OCI-LY3 (cell line): ENCODE data around the gene MYO7A.
A peak's percentile ranks its signal among the peaks of the same experiment; 100 is the strongest.

Source experiments
- H2AFZ ChIP-seq: fragments of 200-600, 300-600 bp; shearing (Covaris generic); 2 replicates; pipeline ENCODE4 v1.6.0; 2014; ENCODE audit warnings: antibody characterized with exemption, low read depth, low read length
- H3K27ac ChIP-seq: fragments of 200-600, 300-600 bp; sonication (generic); 2 replicates; pipeline ENCODE4 v1.5.1; 2014; ENCODE audit warnings: mild to moderate bottlenecking, low read length, moderate library complexity, mixed read lengths
- H3K27me3 ChIP-seq: fragments of 200-600, 300-600 bp; sonication (generic); 2 replicates; pipeline ENCODE4 v1.6.1; 2014; ENCODE audit warnings: low read depth, low read length, mixed read lengths
- H3K36me3 ChIP-seq: fragments of 200-600, 300-600 bp; sonication (generic); replicated peaks from 2 replicates; pipeline ENCODE3; 2014; ENCODE audit warnings: low read depth, low read length, mixed read lengths
- H3K4me1 ChIP-seq: fragments of 300-600, 200-600 bp; sonication (generic); 2 replicates; pipeline ENCODE4 v1.6.1; 2014; ENCODE audit warnings: low read length, mixed read lengths
- H3K4me2 ChIP-seq: fragments of 200-600, 300-600 bp; sonication (generic); 2 replicates; pipeline ENCODE4 v1.6.1; 2014; ENCODE audit warnings: low read length, mixed read lengths
- H3K4me3 ChIP-seq: fragments of 300-600, 200-600 bp; sonication (generic); 2 replicates; pipeline ENCODE4 v1.5.1; 2014; ENCODE audit warnings: antibody characterized with exemption, mild to moderate bottlenecking, low read length, moderate library complexity
- H3K79me2 ChIP-seq: fragments of 300-600, 200-600 bp; shearing (Covaris generic); 2 replicates; pipeline ENCODE4 v1.6.1; 2014; ENCODE audit warnings: mild to moderate bottlenecking, low read length, mixed read lengths
- H3K9ac ChIP-seq: fragments of 300-600, 200-600 bp; shearing (Covaris generic); 2 replicates; pipeline ENCODE4 v1.6.0; 2014; ENCODE audit warnings: mild to moderate bottlenecking, low read length, moderate library complexity
- H3K9me3 ChIP-seq: fragments of 200-600, 300-600 bp; shearing (Covaris generic); 2 replicates; pipeline ENCODE4 v1.6.1; 2014; ENCODE audit warnings: low read length, mixed read lengths; ENCODE audit not compliant: insufficient read depth
- H4K20me1 ChIP-seq: fragments of 200-600, 300-600 bp; sonication (generic); 2 replicates; pipeline ENCODE4 v1.6.1; 2016; ENCODE audit warnings: low read length, mixed read lengths; ENCODE audit not compliant: insufficient read depth
- EZH2phosphoT487 ChIP-seq: fragments of 200-600 bp; shearing (Covaris generic); IDR thresholded peaks from 2 replicates; pipeline ENCODE4 v1.6.1; 2018; ENCODE audit warnings: antibody characterized with exemption, mixed run types, low read depth
- TF ChIP-seq, protein P1 (sequence below): fragments of 200-600, 300-600 bp; sonication (generic); IDR thresholded peaks from 2 replicates; pipeline ENCODE4 v1.5.1; 2014; ENCODE audit warnings: antibody characterized with exemption, low read length, low read depth

Gene MYO7A

DNA sequence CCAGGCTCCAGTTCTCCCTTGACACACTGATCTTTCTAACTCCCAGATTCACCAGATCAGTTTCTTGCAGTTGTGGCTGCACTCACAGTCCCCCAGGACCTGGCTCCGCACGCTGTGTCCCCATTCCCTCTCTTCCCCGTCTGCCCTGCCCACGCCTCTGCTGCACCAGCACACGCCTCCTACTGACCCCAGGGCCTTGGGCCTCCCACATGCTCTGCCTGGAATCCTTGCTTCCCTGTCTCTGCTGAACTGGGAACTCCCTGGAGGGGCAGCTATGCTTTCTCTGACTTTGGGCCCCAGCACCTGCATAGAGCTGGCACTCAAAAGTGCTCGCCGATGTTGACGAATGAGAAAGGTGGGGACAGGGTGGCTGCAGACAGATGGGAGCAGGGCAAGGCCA, 68.9 kb downstream of the MYO7A start:
- H3K9me3 ChIP-seq: no peaks in the 10 kb centered on the region
- no peak for TF ChIP-seq EZH2phosphoT487
- TF ChIP-seq, protein P1, sequence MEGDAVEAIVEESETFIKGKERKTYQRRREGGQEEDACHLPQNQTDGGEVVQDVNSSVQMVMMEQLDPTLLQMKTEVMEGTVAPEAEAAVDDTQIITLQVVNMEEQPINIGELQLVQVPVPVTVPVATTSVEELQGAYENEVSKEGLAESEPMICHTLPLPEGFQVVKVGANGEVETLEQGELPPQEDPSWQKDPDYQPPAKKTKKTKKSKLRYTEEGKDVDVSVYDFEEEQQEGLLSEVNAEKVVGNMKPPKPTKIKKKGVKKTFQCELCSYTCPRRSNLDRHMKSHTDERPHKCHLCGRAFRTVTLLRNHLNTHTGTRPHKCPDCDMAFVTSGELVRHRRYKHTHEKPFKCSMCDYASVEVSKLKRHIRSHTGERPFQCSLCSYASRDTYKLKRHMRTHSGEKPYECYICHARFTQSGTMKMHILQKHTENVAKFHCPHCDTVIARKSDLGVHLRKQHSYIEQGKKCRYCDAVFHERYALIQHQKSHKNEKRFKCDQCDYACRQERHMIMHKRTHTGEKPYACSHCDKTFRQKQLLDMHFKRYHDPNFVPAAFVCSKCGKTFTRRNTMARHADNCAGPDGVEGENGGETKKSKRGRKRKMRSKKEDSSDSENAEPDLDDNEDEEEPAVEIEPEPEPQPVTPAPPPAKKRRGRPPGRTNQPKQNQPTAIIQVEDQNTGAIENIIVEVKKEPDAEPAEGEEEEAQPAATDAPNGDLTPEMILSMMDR: no peak
- H3K79me2 ChIP-seq: no peaks in the 10 kb centered on the region
- H4K20me1 ChIP-seq: no peaks in the 10 kb centered on the region
- H3K36me3 ChIP-seq: no peaks in the 10 kb centered on the region
- H3K9ac ChIP-seq: no peak overlapping the region
- no peak overlapping the region for H3K4me2 ChIP-seq
- no peaks in the 10 kb centered on the region for H3K4me1 ChIP-seq
- no peaks in the 10 kb centered on the region for H3K27me3 ChIP-seq
- no peak overlapping the region for H3K27ac ChIP-seq
- H3K4me3 ChIP-seq: no peak overlapping the region
- no peak overlapping the region for H2AFZ ChIP-seq

DNA sequence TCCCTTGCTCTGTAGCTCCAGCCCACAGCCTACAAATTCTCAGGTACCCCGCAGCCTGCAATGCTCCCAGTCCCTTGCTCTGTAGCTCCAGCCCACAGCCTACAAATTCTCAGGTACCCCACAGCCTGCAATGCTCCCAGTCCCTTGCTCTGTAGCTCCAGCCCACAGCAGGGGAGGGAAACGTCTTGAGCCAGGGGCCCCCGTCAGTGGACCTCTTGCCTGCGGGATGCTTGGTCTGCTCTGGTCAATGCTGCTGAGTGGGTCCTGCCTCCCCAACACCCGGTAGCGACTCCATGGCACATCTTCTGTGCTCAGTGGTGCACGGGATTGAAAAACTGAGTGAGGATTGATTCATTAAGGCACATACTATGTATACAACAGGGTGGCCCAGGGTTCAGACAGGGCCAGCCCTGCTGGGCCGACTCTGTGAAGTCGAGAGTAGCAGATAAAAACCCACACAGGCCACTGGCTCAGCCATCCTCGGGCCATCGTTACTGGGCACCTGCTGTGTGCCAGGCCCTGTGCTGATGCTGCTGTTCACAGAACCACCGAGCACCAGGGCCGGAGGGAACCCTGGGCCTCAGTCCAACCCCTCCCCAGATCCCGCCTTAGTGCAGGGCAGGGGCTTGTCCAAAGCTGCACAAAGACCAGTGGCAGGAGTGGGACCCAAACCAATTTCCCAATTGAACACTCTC, 69.7 kb downstream of the MYO7A start:
- H3K4me2 ChIP-seq: no peak overlapping the region
- H3K79me2 ChIP-seq: no peaks in the 10 kb centered on the region
- H3K4me1 ChIP-seq: no peaks in the 10 kb centered on the region
- H3K9ac ChIP-seq: no peak overlapping the region
- no peaks in the 10 kb centered on the region for H4K20me1 ChIP-seq
- no peaks in the 10 kb centered on the region for H3K27me3 ChIP-seq
- H2AFZ ChIP-seq: no peak overlapping the region
- no peak overlapping the region for H3K4me3 ChIP-seq
- H3K27ac ChIP-seq: no peak overlapping the region
- H3K36me3 ChIP-seq: no peaks in the 10 kb centered on the region
- no peak for TF ChIP-seq EZH2phosphoT487
- TF ChIP-seq, protein P1: no peak
- no peaks in the 10 kb centered on the region for H3K9me3 ChIP-seq

DNA sequence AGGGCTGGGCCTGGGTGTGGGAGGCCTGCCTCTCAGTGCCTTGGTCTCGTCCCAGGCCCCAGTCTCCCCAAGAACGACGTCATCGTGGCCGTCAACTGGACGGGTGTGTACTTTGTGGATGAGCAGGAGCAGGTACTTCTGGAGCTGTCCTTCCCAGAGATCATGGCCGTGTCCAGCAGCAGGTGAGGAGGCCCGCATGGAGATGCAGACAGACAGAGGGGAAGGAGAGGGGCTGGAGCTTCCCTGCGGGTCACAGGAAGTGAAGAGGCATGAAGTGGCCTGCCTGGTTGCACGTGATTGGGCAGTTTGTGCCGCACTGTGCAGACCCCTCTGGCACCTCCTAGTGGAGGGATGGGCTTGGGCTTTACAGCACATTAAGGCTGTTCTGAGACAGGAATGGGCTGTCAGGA, 70.4 kb downstream of the MYO7A start:
- H3K9ac ChIP-seq: no peak overlapping the region
- H3K4me2 ChIP-seq: no peak overlapping the region
- H3K4me1 ChIP-seq: no peaks in the 10 kb centered on the region
- H3K36me3 ChIP-seq: no peaks in the 10 kb centered on the region
- H3K27ac ChIP-seq: no peak overlapping the region
- no peaks in the 10 kb centered on the region for H4K20me1 ChIP-seq
- H3K79me2 ChIP-seq: no peaks in the 10 kb centered on the region
- no peak overlapping the region for H3K4me3 ChIP-seq
- H3K9me3 ChIP-seq: no peaks in the 10 kb centered on the region
- H3K27me3 ChIP-seq: no peaks in the 10 kb centered on the region
- TF ChIP-seq, protein P1: peak; percentile 48
- no peak for TF ChIP-seq EZH2phosphoT487
- H2AFZ ChIP-seq: peak overlapping the region; percentile 6; the same call in 1 of the 2 replicates

DNA sequence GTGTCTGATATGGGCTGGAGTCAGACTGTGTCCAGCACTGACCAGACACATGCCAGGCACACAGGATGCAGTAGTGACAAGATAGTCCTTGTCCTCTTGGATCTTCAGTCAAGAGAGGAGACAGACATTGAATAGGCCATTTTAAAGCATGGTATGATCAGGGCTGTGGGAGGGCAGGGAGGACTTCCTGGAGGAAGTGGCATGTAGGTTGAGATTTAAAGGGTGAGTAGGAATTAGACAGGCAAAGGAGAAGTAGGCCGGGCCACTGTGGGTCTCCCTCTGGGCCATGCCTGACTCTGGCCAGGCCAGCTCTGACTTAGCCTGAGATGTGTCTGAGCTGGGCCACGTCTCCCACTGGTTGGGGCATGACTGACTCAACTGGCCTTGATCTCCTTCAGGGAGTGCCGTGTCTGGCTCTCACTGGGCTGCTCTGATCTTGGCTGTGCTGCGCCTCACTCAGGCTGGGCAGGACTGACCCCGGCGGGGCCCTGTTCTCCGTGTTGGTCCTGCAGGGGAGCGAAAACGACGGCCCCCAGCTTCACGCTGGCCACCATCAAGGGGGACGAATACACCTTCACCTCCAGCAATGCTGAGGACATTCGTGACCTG, 71.2 kb downstream of the MYO7A start:
- H4K20me1 ChIP-seq: no peaks in the 10 kb centered on the region
- no peaks in the 10 kb centered on the region for H3K4me1 ChIP-seq
- H3K36me3 ChIP-seq: no peaks in the 10 kb centered on the region
- no peak overlapping the region for H3K4me3 ChIP-seq
- no peaks in the 10 kb centered on the region for H3K79me2 ChIP-seq
- no peak overlapping the region for H3K27ac ChIP-seq
- H3K9me3 ChIP-seq: no peaks in the 10 kb centered on the region
- H3K4me2 ChIP-seq: no peak overlapping the region
- H3K9ac ChIP-seq: no peak overlapping the region
- no peak overlapping the region for H2AFZ ChIP-seq
- TF ChIP-seq EZH2phosphoT487: no peak
- TF ChIP-seq, protein P1: no peak
- H3K27me3 ChIP-seq: no peaks in the 10 kb centered on the region
